ENCODE results near the gene TBATA.

DNA sequence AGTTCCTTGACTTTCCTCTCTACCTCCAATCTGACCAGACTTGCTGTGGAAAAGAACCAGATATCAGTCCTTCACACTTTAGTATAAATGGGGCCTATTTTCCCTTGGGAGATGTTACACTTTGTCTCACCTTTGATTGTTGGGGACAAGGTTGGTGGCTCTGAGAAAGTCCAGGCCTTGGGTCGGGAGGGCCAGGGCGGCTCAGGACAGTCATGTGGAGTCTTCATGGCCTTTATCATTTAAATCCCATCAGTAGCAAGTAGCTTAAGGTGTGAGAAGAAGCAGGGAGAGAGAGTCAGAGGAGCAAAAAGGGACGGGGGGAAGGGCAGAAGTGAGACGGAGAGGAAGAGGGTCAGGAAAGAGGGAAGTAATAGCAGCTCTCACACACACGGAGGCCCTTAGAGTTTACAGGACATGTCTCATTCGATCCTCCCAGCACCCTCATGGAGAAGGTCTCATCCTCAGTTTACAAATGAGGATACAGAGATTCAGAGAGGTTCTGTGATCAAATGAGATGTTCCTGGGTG, 40.5 kb downstream of the TBATA start:
- TF ChIP-seq POLR2A (IDR thresholded peaks at IDR 0.05) (no peak), CTCF (IDR thresholded peaks at IDR 0.05) (no peak)
